ENCODE results near the gene PDXK. TPM values are rescaled to one million over a fixed set of nuclear protein-coding genes. Genes with fewer than 3 reads are reported as not detected.
A peak's percentile ranks its signal among the peaks of the same experiment; 100 is the strongest.

The PDXK gene
- total and polyA plus RNA-seq, 9 of the 15 experiments (the other 6 are each of a cell fraction or from before 2014, with no cell fraction given): 5.6 to 162 (median 76.5) TPM

DNA sequence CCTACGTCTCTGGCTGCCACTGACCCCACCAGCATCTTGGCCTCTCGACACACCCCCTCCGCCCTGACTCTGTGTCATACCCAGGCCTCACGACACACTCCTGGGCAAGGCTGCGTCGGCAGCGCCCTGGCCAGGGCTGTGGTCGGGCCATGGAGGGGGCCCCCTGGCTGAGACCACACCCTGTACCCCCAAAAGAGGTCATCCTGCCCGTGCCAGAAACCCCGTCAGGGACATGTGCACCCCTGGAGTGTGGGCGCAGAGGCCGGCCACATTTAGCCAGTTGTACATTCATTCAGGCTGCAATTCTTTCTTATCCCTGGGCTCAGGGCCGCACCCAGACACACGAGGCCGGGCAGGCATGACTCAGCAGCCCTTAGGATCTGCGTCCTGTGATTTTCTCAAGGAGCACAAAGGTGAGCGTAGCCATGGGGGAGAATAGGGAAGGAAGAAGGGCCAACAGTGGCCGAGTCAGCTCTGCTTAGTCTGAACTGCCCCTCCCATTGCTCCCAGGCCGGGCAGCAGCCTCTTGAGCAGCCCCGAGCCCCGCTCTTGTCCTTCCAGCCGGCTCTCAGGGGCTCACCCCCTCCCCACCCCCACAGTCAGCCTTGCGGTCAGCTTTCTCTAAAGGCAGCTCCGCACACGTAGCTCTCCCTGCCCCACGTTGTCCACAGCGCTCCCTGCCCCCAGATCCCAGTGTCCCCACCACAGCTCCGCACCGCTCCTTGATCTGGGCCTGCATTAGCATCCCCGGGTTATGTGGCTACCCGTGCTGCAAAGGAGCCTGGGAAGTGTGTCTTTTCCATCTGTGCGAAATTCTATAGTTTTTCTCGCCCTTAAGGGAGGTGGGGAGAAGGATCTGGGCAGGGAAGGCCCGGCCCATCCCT, 49.3 kb downstream of the PDXK start (continued):
- peak; percentile 22; the same call in 1 of the 2 replicates for TF ChIP-seq ZNF707 (CRISPR knock-in tag; conservative IDR thresholded peaks at IDR 0.05)
- TF ChIP-seq TEAD2 (tag; IDR thresholded peaks at IDR 0.05): peak; percentile 64
- no peak for TF ChIP-seq IRF2 (CRISPR knock-in tag; IDR thresholded peaks at IDR 0.05)
- TF ChIP-seq CBX5 (IDR thresholded peaks at IDR 0.05; ENCODE audit: borderline replicate concordance, low read depth): no peak
- TF ChIP-seq MTA2 (IDR thresholded peaks at IDR 0.05; ENCODE audit: low read depth): 0 out of 2 replicates have a peak, but pooled peaks have one; percentile 6
- TF ChIP-seq GATA2 (CRISPR knock-in tag; IDR thresholded peaks at IDR 0.05): no peak
- peak; percentile 35 for TF ChIP-seq NFIC (IDR thresholded peaks at IDR 0.05)
- TF ChIP-seq SUPT5H (IDR thresholded peaks at IDR 0.05): no peak; the same call in 1 of the 2 replicates
- TF ChIP-seq YBX1 (IDR thresholded peaks at IDR 0.05): no peak
- no peak for TF ChIP-seq GABPA (tag; conservative IDR thresholded peaks at IDR 0.05; ENCODE audit: low read depth)
- TF ChIP-seq, protein P1, sequence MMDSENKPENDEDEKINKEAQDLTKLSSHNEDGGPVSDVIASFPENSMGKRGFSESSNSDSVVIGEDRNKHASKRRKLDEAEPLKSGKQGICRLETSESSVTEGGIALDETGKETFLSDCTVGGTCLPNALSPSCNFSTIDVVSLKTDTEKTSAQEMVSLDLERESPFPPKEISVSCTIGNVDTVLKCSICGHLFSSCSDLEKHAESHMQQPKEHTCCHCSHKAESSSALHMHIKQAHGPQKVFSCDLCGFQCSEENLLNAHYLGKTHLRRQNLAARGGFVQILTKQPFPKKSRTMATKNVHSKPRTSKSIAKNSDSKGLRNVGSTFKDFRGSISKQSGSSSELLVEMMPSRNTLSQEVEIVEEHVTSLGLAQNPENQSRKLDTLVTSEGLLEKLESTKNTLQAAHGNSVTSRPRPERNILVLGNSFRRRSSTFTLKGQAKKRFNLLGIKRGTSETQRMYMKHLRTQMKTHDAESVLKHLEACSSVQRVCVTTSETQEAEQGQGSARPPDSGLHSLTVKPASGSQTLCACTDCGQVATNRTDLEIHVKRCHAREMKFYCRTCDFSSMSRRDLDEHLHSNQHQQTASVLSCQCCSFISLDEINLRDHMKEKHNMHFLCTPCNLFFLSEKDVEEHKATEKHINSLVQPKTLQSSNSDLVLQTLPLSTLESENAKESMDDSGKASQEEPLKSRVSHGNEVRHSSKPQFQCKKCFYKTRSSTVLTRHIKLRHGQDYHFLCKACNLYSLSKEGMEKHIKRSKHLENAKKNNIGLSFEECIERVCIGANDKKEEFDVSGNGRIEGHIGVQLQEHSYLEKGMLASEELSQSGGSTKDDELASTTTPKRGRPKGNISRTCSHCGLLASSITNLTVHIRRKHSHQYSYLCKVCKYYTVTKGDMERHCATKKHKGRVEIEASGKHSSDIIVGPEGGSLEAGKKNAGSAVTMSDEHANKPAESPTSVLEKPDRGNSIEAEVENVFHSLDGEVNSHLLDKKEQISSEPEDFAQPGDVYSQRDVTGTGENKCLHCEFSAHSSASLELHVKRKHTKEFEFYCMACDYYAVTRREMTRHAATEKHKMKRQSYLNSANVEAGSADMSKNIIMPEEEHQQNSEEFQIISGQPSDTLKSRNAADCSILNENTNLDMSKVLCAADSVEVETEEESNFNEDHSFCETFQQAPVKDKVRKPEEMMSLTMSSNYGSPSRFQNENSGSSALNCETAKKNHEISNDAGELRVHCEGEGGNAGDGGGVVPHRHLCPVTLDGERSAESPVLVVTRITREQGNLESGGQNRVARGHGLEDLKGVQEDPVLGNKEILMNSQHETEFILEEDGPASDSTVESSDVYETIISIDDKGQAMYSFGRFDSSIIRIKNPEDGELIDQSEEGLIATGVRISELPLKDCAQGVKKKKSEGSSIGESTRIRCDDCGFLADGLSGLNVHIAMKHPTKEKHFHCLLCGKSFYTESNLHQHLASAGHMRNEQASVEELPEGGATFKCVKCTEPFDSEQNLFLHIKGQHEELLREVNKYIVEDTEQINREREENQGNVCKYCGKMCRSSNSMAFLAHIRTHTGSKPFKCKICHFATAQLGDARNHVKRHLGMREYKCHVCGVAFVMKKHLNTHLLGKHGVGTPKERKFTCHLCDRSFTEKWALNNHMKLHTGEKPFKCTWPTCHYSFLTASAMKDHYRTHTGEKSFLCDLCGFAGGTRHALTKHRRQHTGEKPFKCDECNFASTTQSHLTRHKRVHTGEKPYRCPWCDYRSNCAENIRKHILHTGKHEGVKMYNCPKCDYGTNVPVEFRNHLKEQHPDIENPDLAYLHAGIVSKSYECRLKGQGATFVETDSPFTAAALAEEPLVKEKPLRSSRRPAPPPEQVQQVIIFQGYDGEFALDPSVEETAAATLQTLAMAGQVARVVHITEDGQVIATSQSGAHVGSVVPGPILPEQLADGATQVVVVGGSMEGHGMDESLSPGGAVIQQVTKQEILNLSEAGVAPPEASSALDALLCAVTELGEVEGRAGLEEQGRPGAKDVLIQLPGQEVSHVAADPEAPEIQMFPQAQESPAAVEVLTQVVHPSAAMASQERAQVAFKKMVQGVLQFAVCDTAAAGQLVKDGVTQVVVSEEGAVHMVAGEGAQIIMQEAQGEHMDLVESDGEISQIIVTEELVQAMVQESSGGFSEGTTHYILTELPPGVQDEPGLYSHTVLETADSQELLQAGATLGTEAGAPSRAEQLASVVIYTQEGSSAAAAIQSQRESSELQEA (IDR thresholded peaks at IDR 0.05; ENCODE audit: low read depth): no peak
- no peak; the same call in 1 of the 2 replicates for TF ChIP-seq ZBTB17 (CRISPR knock-in tag; IDR thresholded peaks at IDR 0.05)

All from K562 (cell line).